GM12891 (cell line): Measurements from ENCODE around the gene CDH3.

ENCODE experiments used
- POLR2A ChIP-seq: IDR thresholded peaks from 2 replicates; pipeline ENCODE4 v1.6.1; 2011; ENCODE audit warnings: low read depth, low read length, control low read depth
- POLR2AphosphoS5 ChIP-seq: IDR thresholded peaks from 2 replicates; pipeline ENCODE4 v1.6.1; 2011; ENCODE audit warnings: low read depth, low read length, control low read depth
- TAF1 ChIP-seq: IDR thresholded peaks from 2 replicates; pipeline ENCODE4 v1.6.1; 2011; ENCODE audit warnings: low read depth, low read length, control low read depth

DNA sequence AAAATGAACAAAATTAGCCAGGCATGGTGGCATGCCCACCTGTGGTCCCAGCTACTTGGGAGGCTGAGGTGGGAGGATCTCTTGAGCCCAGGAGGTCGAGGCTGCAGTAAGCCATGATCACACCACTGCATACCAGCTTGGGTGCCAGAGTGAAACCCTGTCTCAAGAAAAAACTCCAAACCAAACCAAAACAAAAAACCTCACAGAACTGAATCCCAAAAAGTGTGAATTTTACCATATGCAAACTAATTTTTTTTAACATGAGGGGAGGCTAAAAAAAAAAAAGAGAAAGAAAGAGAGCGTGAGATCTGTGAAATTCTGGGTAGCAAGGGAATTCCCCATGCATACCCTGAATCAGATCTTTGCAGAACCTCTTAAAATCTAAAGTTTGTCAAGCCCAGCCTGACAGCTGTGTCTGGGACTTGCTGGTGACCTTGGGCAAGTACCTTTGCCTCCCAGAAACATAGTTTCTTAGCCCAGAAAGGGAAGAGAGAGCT is 74.9 kb downstream of the CDH3 start:
- TF ChIP-seq POLR2AphosphoS5 (no peak), POLR2A (no peak), TAF1 (no peak)
